H9 (cell line): Measurements from ENCODE around the gene APCDD1L. TPM values are rescaled to one million over a fixed set of nuclear protein-coding genes. Genes with fewer than 3 reads are reported as not detected.

Experiments used
- DNase-seq: peaks from one replicate; pipeline ENCODE4 v3.0.0-alpha.2; 2017
- H2AFZ ChIP-seq: one replicate; pipeline ENCODE4 v1.6.1; 2013; ENCODE audit warnings: mild to moderate bottlenecking, low read length, control low read depth, moderate library complexity
- H2AK5ac ChIP-seq: 2 replicates; pipeline ENCODE4 v1.6.1; 2013; ENCODE audit warnings: low read length, control low read depth, mixed read lengths; ENCODE audit not compliant: insufficient read length
- H2BK120ac ChIP-seq: one replicate; pipeline ENCODE4 v1.6.1; 2013; ENCODE audit warnings: low read depth, mild to moderate bottlenecking, low read length, control low read depth, inconsistent platforms; ENCODE audit not compliant: poor library complexity, severe bottlenecking
- H2BK12ac ChIP-seq: 2 replicates; pipeline ENCODE4 v1.6.1; 2013; ENCODE audit warnings: low read length, control low read depth, mixed read lengths, low read depth; ENCODE audit not compliant: insufficient read length
- H2BK15ac ChIP-seq: 2 replicates; pipeline ENCODE4 v1.6.1; 2013; ENCODE audit warnings: low read depth, low read length, control low read depth
- H2BK20ac ChIP-seq: one replicate; pipeline ENCODE4 v1.6.1; 2013; ENCODE audit warnings: low read depth, mild to moderate bottlenecking, low read length, control low read depth, inconsistent platforms; ENCODE audit not compliant: poor library complexity, severe bottlenecking
- H2BK5ac ChIP-seq: 2 replicates; pipeline ENCODE4 v1.6.1; 2013; ENCODE audit warnings: low read length, control low read depth, mixed read lengths; ENCODE audit not compliant: insufficient read length
- H3K14ac ChIP-seq: 2 replicates; pipeline ENCODE4 v1.6.1; 2013; ENCODE audit warnings: low read length, control low read depth; ENCODE audit not compliant: insufficient read depth
- H3K18ac ChIP-seq: 2 replicates; pipeline ENCODE4 v1.6.1; 2013; ENCODE audit warnings: low read depth, mild to moderate bottlenecking, mixed read lengths, low read length, control low read depth; ENCODE audit not compliant: insufficient read length
- H3K23ac ChIP-seq: 2 replicates; pipeline ENCODE4 v1.6.1; 2013; ENCODE audit warnings: low read length, control low read depth, mixed read lengths, low read depth; ENCODE audit not compliant: insufficient read length
- H3K23me2 ChIP-seq: 2 replicates; pipeline ENCODE4 v1.6.1; 2013; ENCODE audit warnings: low read depth, mild to moderate bottlenecking, mixed read lengths, low read length, control low read depth; ENCODE audit not compliant: insufficient read length, poor library complexity, severe bottlenecking
- H3K27ac ChIP-seq: 2 replicates; pipeline ENCODE4 v1.5.1; 2013; ENCODE audit warnings: low read length, control low read depth, mixed read lengths, low read depth; ENCODE audit not compliant: insufficient read length
- H3K27me3 ChIP-seq: 2 replicates; pipeline ENCODE4 v1.6.1; 2013; ENCODE audit warnings: low read length, control low read depth, inconsistent platforms; ENCODE audit not compliant: insufficient read depth
- H3K4ac ChIP-seq: 2 replicates; pipeline ENCODE4 v1.6.1; 2013; ENCODE audit warnings: low read depth, mild to moderate bottlenecking, control low read depth, inconsistent platforms, low read length, moderate library complexity
- H3K4me1 ChIP-seq: 2 replicates; pipeline ENCODE4 v1.6.1; 2013; ENCODE audit warnings: low read length, control low read depth, inconsistent platforms; ENCODE audit not compliant: insufficient read depth
- H3K4me2 ChIP-seq: 2 replicates; pipeline ENCODE4 v1.6.1; 2013; ENCODE audit warnings: low read length, control low read depth, mixed read lengths; ENCODE audit not compliant: insufficient read length, insufficient read depth
- H3K56ac ChIP-seq: 2 replicates; pipeline ENCODE4 v1.6.1; 2013; ENCODE audit warnings: low read depth, mild to moderate bottlenecking, mixed read lengths, low read length, control low read depth; ENCODE audit not compliant: insufficient read length
- H3K79me1 ChIP-seq: 2 replicates; pipeline ENCODE4 v1.6.1; 2013; ENCODE audit warnings: low read depth, mild to moderate bottlenecking, moderate library complexity, low read length, control low read depth, inconsistent platforms; ENCODE audit not compliant: insufficient read depth, poor library complexity, severe bottlenecking
- H3K79me2 ChIP-seq: 2 replicates; pipeline ENCODE4 v1.6.1; 2013; ENCODE audit warnings: low read length, control low read depth, inconsistent platforms; ENCODE audit not compliant: insufficient read depth
- H3K9ac ChIP-seq: 2 replicates; pipeline ENCODE4 v1.6.1; 2013; ENCODE audit warnings: low read length, control low read depth, mixed read lengths; ENCODE audit not compliant: insufficient read length; ENCODE audit errors: extremely low read depth
- H3K9me3 ChIP-seq: one replicate; pipeline ENCODE4 v1.6.1; 2013; ENCODE audit warnings: low read depth, low read length, inconsistent platforms; ENCODE audit not compliant: control insufficient read depth
- H3T11ph ChIP-seq: one replicate; pipeline ENCODE4 v1.6.1; 2013; ENCODE audit warnings: mild to moderate bottlenecking, low read length, control low read depth, inconsistent platforms
- H4K20me1 ChIP-seq: one replicate; pipeline ENCODE4 v1.6.1; 2013; ENCODE audit not compliant: control insufficient read depth, insufficient read length, insufficient read depth
- H4K5ac ChIP-seq: 2 replicates; pipeline ENCODE4 v1.6.1; 2013; ENCODE audit warnings: low read depth, mild to moderate bottlenecking, mixed read lengths, low read length, control low read depth; ENCODE audit not compliant: insufficient read length
- H4K8ac ChIP-seq: replicated peaks from 2 replicates; pipeline ENCODE4 v1.6.1; 2013; ENCODE audit warnings: low read length, control low read depth, mixed read lengths, low read depth; ENCODE audit not compliant: insufficient read length
- H4K91ac ChIP-seq: 2 replicates; pipeline ENCODE4 v1.6.1; 2013; ENCODE audit warnings: low read depth, mild to moderate bottlenecking, moderate library complexity, mixed read lengths, low read length, control low read depth; ENCODE audit not compliant: insufficient read length
- H3K27ac Mint-ChIP-seq, 3 experiments: 2 replicates in 2 of 3; 3 replicates in 1 of 3; pipeline ENCODE4 v1.8.0; 2020 to 2021; ENCODE audit warnings: mixed read lengths in 3 of 3, mild to moderate bottlenecking in 1 of 3, moderate library complexity in 1 of 3
- H3K27me3 Mint-ChIP-seq: 2 replicates; pipeline ENCODE4 v1.8.0; 2021; ENCODE audit warnings: low read depth, mild to moderate bottlenecking, moderate library complexity, mixed read lengths
- H3K36me3 Mint-ChIP-seq, 3 experiments: 2 replicates in 2 of 3; 3 replicates in 1 of 3; pipeline ENCODE4 v1.8.0; 2020 to 2021; ENCODE audit warnings: low read depth in 3 of 3, mixed read lengths in 3 of 3; ENCODE audit not compliant: insufficient read depth in 1 of 3
- H3K4me1 Mint-ChIP-seq, 2 experiments: 2 replicates each; pipeline ENCODE4 v1.8.0; 2020; ENCODE audit warnings: mixed read lengths in 2 of 2
- H3K4me3 Mint-ChIP-seq, 2 experiments: 2 replicates in 1 of 2; 3 replicates in 1 of 2; pipeline ENCODE4 v1.8.0; 2020 to 2021; ENCODE audit warnings: mild to moderate bottlenecking in 2 of 2, mixed read lengths in 2 of 2, moderate library complexity in 1 of 2
- H3K9me3 Mint-ChIP-seq, 2 experiments: 2 replicates in 1 of 2; 3 replicates in 1 of 2; pipeline ENCODE4 v1.8.0; 2020; ENCODE audit warnings: mild to moderate bottlenecking in 2 of 2, mixed read lengths in 2 of 2, moderate library complexity in 1 of 2
- WGBS: extraction: QIAGEN DNeasy Blood & Tissue Kit; methylation state at CpG from one replicate; pipeline ENCODE4 v1.1.7; 2013; ENCODE audit warnings: missing lambda C conversion rate, low lambda C conversion rate, mixed read lengths; ENCODE audit not compliant: insufficient read length; ENCODE audit errors: extremely low coverage; 5-methylcytosine and 5-hydroxymethylcytosine counted together
- total RNA-seq: library from RNA; stranded (reverse); gene quantifications from 2 replicates; pipeline ENCODE4 v1.2.1, GENCODE V29; 2021
- TF ChIP-seq, protein P1 (sequence below): fragments of 200-600 bp; sonication (generic); conservative IDR thresholded peaks from 3 replicates; pipeline ENCODE4 v1.8.0; 2021; ENCODE audit warnings: antibody characterized with exemption, mild to moderate bottlenecking

Gene APCDD1L
- total RNA-seq, 1 experiment from 2014 or later, result 0.68 TPM

DNA sequence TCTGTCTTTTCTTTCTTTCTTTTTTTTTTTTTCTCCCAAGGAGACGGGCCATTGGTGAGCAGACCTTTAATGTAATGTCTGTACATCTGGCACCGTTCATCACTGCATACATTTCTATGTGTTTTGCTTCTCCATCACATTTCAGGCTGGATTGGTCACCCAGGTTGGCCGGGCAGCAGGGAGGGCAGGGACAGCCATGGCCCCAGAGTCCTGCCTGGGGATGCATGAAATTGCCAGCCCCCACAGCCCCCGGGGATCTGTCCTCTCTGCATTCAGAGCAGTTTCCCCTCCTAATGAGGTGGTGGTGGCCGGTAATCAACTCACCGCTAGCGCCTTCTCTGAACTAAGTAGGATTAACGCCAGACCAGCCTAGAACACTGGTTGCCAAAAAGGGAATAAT, 50.4 kb downstream of the APCDD1L start:
- Histone ChIP-seq H3K14ac (no peak overlapping the region), H3K18ac (no peak overlapping the region)
- no peak for DNase-seq

More for the DNA sequence above, 50.4 kb downstream of the APCDD1L start:
- H3K4me2 ChIP-seq, result no peak overlapping the region
- H3K27ac ChIP-seq, result no peak overlapping the region
- no peak overlapping the region for H2BK5ac ChIP-seq
- no peak overlapping the region for H2AK5ac ChIP-seq
- peaks cover 0 to 7% (median 5%) of the 10 kb centered on the region in 3 experiments; a peak in 2 of 7 replicates for H3K36me3 Mint-ChIP-seq
- H2BK120ac ChIP-seq, result no peak overlapping the region
- H2BK15ac ChIP-seq, result no peak overlapping the region
- H4K5ac ChIP-seq, result no peak overlapping the region
- no peak overlapping the region for H3K23ac ChIP-seq
- H3K23me2 ChIP-seq, result no peaks in the 10 kb centered on the region
- H3K27me3 Mint-ChIP-seq, result no peaks in the 10 kb centered on the region
- peaks cover 4 to 9% of the 10 kb centered on the region in 2 experiments; a peak in 3 of 4 replicates for H3K4me1 Mint-ChIP-seq
- no peaks in the 10 kb centered on the region for H3K9me3 ChIP-seq
- TF ChIP-seq, protein P1, sequence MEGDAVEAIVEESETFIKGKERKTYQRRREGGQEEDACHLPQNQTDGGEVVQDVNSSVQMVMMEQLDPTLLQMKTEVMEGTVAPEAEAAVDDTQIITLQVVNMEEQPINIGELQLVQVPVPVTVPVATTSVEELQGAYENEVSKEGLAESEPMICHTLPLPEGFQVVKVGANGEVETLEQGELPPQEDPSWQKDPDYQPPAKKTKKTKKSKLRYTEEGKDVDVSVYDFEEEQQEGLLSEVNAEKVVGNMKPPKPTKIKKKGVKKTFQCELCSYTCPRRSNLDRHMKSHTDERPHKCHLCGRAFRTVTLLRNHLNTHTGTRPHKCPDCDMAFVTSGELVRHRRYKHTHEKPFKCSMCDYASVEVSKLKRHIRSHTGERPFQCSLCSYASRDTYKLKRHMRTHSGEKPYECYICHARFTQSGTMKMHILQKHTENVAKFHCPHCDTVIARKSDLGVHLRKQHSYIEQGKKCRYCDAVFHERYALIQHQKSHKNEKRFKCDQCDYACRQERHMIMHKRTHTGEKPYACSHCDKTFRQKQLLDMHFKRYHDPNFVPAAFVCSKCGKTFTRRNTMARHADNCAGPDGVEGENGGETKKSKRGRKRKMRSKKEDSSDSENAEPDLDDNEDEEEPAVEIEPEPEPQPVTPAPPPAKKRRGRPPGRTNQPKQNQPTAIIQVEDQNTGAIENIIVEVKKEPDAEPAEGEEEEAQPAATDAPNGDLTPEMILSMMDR, result no peak
- no peaks in the 10 kb centered on the region for H3K79me2 ChIP-seq
- H2BK12ac ChIP-seq, result no peak overlapping the region
- H4K20me1 ChIP-seq, result no peaks in the 10 kb centered on the region
- H2AFZ ChIP-seq, result no peak overlapping the region
- H3K4me1 ChIP-seq, result no peaks in the 10 kb centered on the region
- no peak overlapping the region for H3K56ac ChIP-seq
- no peak overlapping the region for H4K91ac ChIP-seq
- H4K8ac ChIP-seq, result no peak overlapping the region
- WGBS, result no CpG with 5 or more reads among the region's 8 CpGs
- H3K27me3 ChIP-seq, result no peaks in the 10 kb centered on the region
- H3T11ph ChIP-seq, result no peak overlapping the region
- peaks cover 2 to 6% of the 10 kb centered on the region in 2 experiments; a peak in 3 of 5 replicates for H3K9me3 Mint-ChIP-seq
- H3K9ac ChIP-seq, result no peak overlapping the region
- H3K79me1 ChIP-seq, result no peaks in the 10 kb centered on the region
- H3K4ac ChIP-seq, result no peak overlapping the region
- H2BK20ac ChIP-seq, result no peak overlapping the region
- H3K4me3 Mint-ChIP-seq, result no peak overlapping the region
- H3K27ac Mint-ChIP-seq, result no peak overlapping the region
